Loucy (cell line): Measurements from ENCODE around the gene ANKRD39.

Experiments
- H2AFZ ChIP-seq: fragments of 200-600 bp; sonication (generic); 2 replicates; pipeline ENCODE4 v1.6.0; 2016; ENCODE audit warnings: antibody characterized with exemption, mild to moderate bottlenecking, low read length, moderate library complexity
- H3F3A ChIP-seq: fragments of 200-600 bp; 2 replicates; pipeline ENCODE4 v1.6.0; 2016; ENCODE audit warnings: antibody characterized with exemption, low read depth, mild to moderate bottlenecking
- H3K27me3 ChIP-seq: fragments of 200-600 bp; sonication (generic); 2 replicates; pipeline ENCODE4 v1.6.1; 2014; ENCODE audit warnings: low read length, mild to moderate bottlenecking; ENCODE audit not compliant: insufficient read depth, poor library complexity, severe bottlenecking
- H3K36me3 ChIP-seq: fragments of 200-600 bp; sonication (generic); 2 replicates; pipeline ENCODE4 v1.6.1; 2016; ENCODE audit warnings: low read length; ENCODE audit not compliant: insufficient read depth
- H3K4me1 ChIP-seq: fragments of 200-600 bp; sonication (generic); 2 replicates; pipeline ENCODE4 v1.5.1; 2014; ENCODE audit warnings: low read length, mild to moderate bottlenecking; ENCODE audit not compliant: insufficient read depth, poor library complexity, severe bottlenecking
- H3K4me2 ChIP-seq: fragments of 200-600 bp; sonication (generic); 2 replicates; pipeline ENCODE4 v1.6.0; 2014; ENCODE audit warnings: antibody characterized with exemption, low read length, low read depth, mild to moderate bottlenecking; ENCODE audit not compliant: poor library complexity, severe bottlenecking
- H3K4me3 ChIP-seq: fragments of 200-600 bp; sonication (generic); 2 replicates; pipeline ENCODE4 v1.5.1; 2014; ENCODE audit warnings: low read length, mild to moderate bottlenecking, mixed read lengths; ENCODE audit not compliant: poor library complexity, severe bottlenecking
- H3K79me2 ChIP-seq: fragments of 200-600 bp; sonication (generic); 2 replicates; pipeline ENCODE4 v1.6.1; 2014; ENCODE audit warnings: low read length; ENCODE audit not compliant: insufficient read depth
- H3K9ac ChIP-seq: fragments of 200-600 bp; sonication (generic); 2 replicates; pipeline ENCODE4 v1.6.0; 2014; ENCODE audit warnings: mild to moderate bottlenecking, low read depth, low read length, moderate library complexity; ENCODE audit not compliant: poor library complexity, severe bottlenecking
- H3K9me2 ChIP-seq: fragments of 200-600 bp; sonication (generic); replicated peaks from 2 replicates; pipeline ENCODE4 v1.6.1; 2016; ENCODE audit warnings: low read depth, low read length, mixed read lengths
- H3K9me3 ChIP-seq: fragments of 200-600 bp; sonication (generic); 2 replicates; pipeline ENCODE4 v1.6.1; 2014; ENCODE audit warnings: mild to moderate bottlenecking, antibody characterized with exemption, low read length, low read depth; ENCODE audit not compliant: insufficient read depth
- H4K20me1 ChIP-seq: fragments of 200-600 bp; sonication (generic); 2 replicates; pipeline ENCODE4 v1.6.0; 2014; ENCODE audit warnings: antibody characterized with exemption, low read length, mild to moderate bottlenecking; ENCODE audit not compliant: insufficient read depth, poor library complexity, severe bottlenecking
- EZH2phosphoT487 ChIP-seq: fragments of 200-600 bp; IDR thresholded peaks from 2 replicates; pipeline ENCODE4 v1.6.1; 2018; ENCODE audit warnings: antibody characterized with exemption, mild to moderate bottlenecking, moderate library complexity, borderline replicate concordance
- TF ChIP-seq, protein P1 (sequence below): fragments of 200-600 bp; sonication (generic); conservative IDR thresholded peaks from 2 replicates; pipeline ENCODE4 v1.5.1; 2014; ENCODE audit warnings: mild to moderate bottlenecking, antibody characterized with exemption, low read length

The ANKRD39 gene

GRCh38 chr2:96810783-96811192 is 47.0 kb downstream of the ANKRD39 start:
- H3K9ac ChIP-seq, result no peak overlapping the region
- no peaks in the 10 kb centered on the region for H3K27me3 ChIP-seq
- TF ChIP-seq, protein P1, sequence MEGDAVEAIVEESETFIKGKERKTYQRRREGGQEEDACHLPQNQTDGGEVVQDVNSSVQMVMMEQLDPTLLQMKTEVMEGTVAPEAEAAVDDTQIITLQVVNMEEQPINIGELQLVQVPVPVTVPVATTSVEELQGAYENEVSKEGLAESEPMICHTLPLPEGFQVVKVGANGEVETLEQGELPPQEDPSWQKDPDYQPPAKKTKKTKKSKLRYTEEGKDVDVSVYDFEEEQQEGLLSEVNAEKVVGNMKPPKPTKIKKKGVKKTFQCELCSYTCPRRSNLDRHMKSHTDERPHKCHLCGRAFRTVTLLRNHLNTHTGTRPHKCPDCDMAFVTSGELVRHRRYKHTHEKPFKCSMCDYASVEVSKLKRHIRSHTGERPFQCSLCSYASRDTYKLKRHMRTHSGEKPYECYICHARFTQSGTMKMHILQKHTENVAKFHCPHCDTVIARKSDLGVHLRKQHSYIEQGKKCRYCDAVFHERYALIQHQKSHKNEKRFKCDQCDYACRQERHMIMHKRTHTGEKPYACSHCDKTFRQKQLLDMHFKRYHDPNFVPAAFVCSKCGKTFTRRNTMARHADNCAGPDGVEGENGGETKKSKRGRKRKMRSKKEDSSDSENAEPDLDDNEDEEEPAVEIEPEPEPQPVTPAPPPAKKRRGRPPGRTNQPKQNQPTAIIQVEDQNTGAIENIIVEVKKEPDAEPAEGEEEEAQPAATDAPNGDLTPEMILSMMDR, result no peak
- TF ChIP-seq EZH2phosphoT487, result no peak
- no peaks in the 10 kb centered on the region for H3K79me2 ChIP-seq
- no peak overlapping the region for H3K4me3 ChIP-seq
- no peaks in the 10 kb centered on the region for H3K36me3 ChIP-seq
- H3K4me1 ChIP-seq, result peaks cover 5% of the 10 kb centered on the region
- no peaks in the 10 kb centered on the region for H3K9me3 ChIP-seq
- no peak overlapping the region for H2AFZ ChIP-seq
- no peaks in the 10 kb centered on the region for H3F3A ChIP-seq
- no peaks in the 10 kb centered on the region for H3K9me2 ChIP-seq
- H4K20me1 ChIP-seq, result no peaks in the 10 kb centered on the region
- H3K4me2 ChIP-seq, result no peak overlapping the region

DNA sequence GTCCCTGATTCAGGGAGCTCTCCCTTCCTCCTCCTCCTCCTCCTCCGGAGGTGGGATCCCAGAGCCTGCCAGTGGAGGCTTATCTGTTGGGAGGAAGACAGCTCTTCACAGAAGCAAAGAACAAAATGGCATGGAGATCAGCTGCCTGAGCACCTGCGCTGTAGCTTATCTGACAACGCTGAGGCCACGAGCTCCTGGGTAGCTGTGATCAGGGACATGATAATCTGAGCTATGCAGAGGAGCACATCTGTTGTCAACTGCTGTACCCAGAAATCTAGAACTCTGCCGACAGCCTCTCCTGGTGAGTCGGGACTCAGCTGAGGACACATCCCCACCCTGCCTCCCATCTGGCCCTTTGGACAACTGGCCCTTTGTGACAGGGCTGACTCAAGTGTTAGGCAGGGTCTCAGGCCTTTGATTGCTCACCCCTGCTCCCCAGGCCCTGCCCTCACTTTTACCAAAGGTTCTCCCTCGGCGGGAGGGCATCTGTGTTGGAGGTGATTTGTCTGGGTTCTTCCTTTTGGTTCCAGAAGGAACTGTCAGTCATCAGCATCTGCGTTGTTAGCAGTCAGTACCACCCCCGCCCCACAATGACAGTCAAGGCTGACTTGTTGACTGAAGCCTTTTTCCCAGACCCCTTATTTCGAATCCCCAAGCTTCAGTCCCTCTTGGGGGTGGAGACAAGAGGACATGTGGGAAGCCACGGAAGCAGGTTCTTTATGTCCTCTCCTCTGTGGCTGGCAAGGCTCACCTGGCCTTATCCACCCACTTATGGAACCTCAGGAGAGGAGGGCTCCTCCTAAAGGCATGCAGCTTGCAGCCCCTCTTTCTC is 47.6 kb downstream of the ANKRD39 start:
- H3K9me2 ChIP-seq, result no peaks in the 10 kb centered on the region
- no peaks in the 10 kb centered on the region for H4K20me1 ChIP-seq
- H3K9ac ChIP-seq, result no peak overlapping the region
- H3K4me3 ChIP-seq, result no peak overlapping the region
- H3K4me2 ChIP-seq, result no peak overlapping the region
- peaks cover 2% of the 10 kb centered on the region for H3K4me1 ChIP-seq
- H2AFZ ChIP-seq, result no peak overlapping the region
- no peaks in the 10 kb centered on the region for H3K9me3 ChIP-seq
- H3K36me3 ChIP-seq, result no peaks in the 10 kb centered on the region
- H3K27me3 ChIP-seq, result no peaks in the 10 kb centered on the region
- no peaks in the 10 kb centered on the region for H3F3A ChIP-seq
- TF ChIP-seq EZH2phosphoT487, result no peak
- TF ChIP-seq, protein P1, result no peak
- H3K79me2 ChIP-seq, result no peaks in the 10 kb centered on the region

DNA sequence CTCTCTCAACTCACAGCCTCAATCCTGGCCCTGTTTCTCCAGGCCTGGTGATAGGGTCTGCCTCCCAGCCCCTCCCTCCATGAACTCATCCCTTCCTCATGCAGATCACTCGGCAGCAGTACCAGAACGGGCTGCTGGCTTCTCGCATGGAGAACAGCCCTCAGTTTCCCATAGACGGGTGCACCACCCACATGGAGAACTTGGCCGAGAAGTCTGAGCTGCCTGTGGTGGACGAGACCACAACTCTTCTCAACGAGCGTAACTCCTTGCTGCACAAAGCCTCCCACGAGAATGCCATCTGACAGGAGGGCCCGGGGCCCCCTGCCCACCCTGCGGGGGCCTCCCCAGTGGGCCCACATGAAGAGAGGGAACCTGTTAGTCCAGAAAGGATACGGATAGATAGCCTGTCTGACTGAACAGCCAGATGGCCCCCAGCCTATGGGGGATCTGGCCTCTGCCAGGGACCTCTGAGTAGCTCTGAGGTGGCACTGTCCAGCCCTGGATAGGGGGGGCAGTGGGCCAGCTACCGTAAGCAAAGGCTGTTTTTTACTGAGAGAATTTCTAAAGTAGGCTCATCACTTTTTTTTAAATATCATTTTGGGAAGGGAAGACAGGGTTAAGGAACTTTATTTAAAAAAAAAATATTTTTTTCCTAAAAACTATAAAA is 48.5 kb downstream of the ANKRD39 start:
- Histone ChIP-seq H3K9ac (no peak overlapping the region), H4K20me1 (no peaks in the 10 kb centered on the region), H3K27me3 (no peaks in the 10 kb centered on the region), H2AFZ (no peak overlapping the region), H3K4me1 (no peaks in the 10 kb centered on the region), H3K4me3 (no peak overlapping the region), H3K4me2 (no peak overlapping the region), H3F3A (no peaks in the 10 kb centered on the region), H3K79me2 (no peaks in the 10 kb centered on the region), H3K9me2 (no peaks in the 10 kb centered on the region), H3K9me3 (no peaks in the 10 kb centered on the region), H3K36me3 (no peaks in the 10 kb centered on the region)
- TF ChIP-seq EZH2phosphoT487, result no peak
- TF ChIP-seq, protein P1, result no peak
